Pulmonary artery endothelial cell (primary cell): ENCODE results near the gene FAM216B. TPM values are rescaled to one million over a fixed set of nuclear protein-coding genes. Genes with fewer than 3 reads are reported as not detected.
"Not testable (repeated sequence)": the region's sequence is repeated elsewhere in the genome, so short reads cannot be mapped to it uniquely, and the experiment has no call there.

ENCODE experiments used
- DNase-seq: peaks from one replicate; pipeline ENCODE4 v3.0.0-alpha.2; 2011; ENCODE audit warnings: low read depth, low spot score
- total RNA-seq: library from RNA; depleted of rRNA; stranded (reverse); fragments of >200 nt; gene quantifications from 2 replicates; pipeline ENCODE4 v1.2.3, GENCODE V29; 2014

The FAM216B gene
- total RNA-seq, 1 donor from 2014 or later: not detected

- no peak for DNase-seq
Observed at GRCh38 chr13:42780044-42780443, 1.3 kb upstream of the FAM216B start.

DNA sequence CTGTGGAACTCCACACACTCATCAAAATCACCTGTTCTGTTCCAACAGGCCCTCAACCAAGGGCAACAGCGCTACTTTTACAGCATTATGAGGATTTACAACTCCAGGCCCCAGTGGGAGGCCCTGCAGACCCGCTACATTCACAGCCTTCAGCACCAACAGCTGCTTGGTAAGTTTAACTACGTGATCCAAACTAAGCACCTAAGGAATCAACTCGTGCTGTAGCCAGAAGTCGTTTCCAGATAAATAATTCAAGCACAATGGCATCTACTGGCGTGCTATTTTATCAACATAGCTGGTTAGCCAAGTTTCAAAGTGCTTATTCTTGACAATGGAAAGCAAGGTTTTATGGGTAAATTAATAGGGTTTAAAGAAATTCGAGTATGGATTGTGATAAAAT, 5.3 kb downstream of the FAM216B start:
- no peak for DNase-seq

- no peak for DNase-seq
Observed at GRCh38 chr13:42788601-42789000, 7.2 kb downstream of the FAM216B start.

GRCh38 chr13:42792154-42792553, 10.8 kb downstream of the FAM216B start:
- no peak for DNase-seq

DNA sequence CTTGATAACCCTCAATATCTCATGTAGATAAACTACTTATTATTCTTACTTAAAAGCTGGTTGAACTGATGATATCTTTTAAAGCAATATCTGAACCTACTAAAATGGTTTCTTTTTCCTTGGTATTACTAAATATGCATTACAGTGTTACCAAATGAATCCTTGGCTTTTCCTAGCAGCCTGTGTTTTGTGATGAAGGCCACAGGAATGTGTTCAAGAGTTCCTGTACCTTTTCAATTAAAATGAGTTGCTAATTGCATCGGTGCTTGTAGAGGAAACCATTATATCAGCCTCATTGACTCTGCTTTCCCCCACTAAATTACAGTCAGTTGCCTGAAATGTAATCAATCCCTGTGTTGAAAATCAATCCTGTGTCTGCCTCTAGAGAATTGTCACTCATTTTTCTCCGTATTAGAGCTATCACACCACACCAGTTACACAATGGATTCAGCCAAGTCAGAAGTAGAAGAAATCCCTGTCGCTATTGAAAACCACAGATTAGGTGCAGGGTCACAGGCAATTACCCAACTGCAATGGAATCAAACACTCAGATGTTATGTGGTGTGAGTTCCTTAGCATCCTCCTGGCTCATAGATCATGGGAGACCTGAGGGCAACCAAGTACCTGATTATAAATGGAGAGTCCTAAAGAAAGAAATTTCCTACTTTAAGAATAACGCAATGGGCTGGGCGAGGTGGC, 13.3 kb downstream of the FAM216B start:
- DNase-seq: no peak

GRCh38 chr13:42795666-42796065, 14.3 kb downstream of the FAM216B start:
- DNase-seq: no peak

GRCh38 chr13:42796747-42797356, 15.5 kb downstream of the FAM216B start:
- no peak for DNase-seq

DNA sequence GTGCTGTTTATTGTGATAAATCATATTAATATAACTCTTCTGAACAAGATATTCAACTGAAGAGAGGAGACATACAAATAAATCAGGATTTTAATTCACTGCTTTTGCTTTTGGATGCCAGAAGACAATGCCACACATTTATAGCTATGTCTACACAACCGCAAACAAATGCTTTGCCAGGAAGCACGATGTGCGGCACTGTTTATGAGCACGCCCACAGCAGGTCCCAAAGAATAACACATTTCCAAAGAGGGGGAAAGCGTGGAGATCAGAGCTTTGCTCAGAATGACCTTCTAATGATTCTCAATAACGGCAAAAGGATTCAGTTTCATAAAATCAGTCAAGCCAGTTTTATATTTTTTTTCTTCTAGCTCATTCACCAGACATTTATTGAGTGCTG, 16.7 kb downstream of the FAM216B start:
- DNase-seq: no peak

DNA sequence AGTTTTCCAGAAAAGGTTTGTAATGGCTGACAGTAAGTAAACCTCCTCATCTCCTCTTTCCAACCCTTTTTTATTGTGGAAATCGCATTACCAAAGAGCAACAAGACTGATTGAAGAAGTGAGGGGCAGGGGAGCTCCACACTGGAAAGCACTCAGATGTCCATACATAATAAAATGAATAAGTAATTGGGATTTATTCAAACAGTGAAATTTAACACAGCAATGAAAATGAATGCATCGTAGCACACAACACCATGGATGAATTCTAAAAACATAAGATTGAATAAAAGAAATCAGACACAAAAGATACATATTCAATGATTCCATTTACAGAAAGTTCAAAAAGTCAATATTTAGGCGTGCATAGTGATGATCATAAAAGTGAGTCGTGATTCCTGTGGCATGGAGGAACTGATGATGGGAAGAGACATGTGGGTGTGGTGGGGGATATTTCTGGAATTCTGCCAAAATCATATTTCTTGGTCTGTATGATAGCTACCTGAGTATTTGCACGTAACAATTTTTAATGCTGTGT, 18.8 kb downstream of the FAM216B start:
- DNase-seq: no peak

- no peak for DNase-seq
Observed at GRCh38 chr13:42803563-42804204, 22.3 kb downstream of the FAM216B start.

DNA sequence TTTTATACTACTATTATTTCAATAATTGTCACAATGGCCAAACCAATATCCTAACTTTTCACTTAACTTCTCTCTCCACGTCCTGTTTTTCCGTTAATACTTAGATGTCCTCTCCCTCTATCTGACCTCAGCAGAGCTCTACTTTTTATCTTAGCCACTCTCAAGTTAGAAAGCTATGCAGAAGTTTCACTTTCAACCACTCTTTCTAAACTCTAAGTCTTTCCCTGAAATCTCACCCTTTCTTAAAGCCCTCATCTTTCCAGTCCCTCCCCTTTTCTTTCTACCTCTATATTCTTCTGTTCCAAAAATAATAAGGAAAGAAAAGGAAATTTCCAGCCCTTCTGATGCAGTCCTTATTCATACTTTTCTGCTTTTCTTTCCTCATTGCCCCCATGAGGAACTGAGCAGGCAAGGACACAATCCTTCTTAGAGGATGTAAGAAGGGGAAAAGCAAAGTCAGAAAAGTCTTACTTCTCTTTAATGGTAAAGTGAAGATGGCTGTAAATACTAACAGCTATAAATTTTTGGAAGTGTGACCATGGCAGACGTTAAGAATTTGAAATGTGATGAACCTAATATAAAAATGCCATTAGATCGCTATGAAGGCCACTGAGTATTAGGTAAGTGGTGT, 23.0 kb downstream of the FAM216B start:
- DNase-seq: no peak

DNA sequence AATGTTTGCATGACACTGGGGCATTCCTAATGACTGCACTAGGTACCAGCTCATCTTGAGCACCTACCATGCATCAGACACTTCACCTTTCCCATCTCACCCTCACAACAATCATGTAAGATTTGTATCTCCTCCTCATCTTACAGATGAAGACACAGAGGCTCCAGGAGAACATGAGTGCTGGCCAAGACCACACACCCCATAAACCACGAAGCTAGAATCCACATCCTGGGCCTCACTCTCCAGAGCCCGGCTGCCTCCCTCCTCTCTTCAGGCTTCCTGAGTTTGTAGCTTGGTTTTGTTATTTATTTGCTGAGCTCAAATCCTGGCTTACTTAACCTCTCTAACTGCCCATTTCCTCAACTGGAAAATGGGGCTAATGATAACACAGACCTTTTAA, 25.9 kb downstream of the FAM216B start:
- no peak for DNase-seq

GRCh38 chr13:42807866-42808265, 26.5 kb downstream of the FAM216B start:
- DNase-seq: no peak

DNA sequence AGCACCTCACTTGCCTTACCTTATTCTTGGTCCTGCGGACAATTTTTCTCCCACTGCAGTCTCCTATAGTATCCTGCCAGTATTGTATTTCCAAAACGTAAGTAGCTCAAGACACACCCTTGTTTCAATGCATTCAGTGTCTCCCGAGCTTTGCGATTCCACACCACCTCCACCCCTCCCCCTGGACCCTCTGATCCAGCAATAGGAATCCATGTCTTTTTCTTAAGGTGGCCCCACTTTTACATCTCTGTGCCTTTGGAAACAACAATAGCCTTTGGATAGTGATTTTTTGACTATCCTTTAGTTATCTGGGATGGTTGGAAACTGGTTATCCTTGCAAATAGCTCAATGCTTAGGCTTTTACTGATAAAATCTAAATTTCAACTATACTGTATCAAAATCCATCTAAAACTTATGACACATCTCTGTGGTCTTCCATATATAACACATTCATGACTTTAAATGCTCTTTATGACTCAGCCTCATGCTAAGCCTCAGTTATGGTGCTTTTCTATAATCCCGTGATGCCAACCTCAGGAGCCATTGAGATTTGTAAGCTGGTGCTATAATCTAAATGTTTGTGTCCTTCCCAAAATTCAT, 27.1 kb downstream of the FAM216B start:
- no peak for DNase-seq

- no peak for DNase-seq
Observed at GRCh38 chr13:42812316-42812715, 30.9 kb downstream of the FAM216B start.

GRCh38 chr13:42814868-42815267, 33.5 kb downstream of the FAM216B start:
- no peak for DNase-seq

DNA sequence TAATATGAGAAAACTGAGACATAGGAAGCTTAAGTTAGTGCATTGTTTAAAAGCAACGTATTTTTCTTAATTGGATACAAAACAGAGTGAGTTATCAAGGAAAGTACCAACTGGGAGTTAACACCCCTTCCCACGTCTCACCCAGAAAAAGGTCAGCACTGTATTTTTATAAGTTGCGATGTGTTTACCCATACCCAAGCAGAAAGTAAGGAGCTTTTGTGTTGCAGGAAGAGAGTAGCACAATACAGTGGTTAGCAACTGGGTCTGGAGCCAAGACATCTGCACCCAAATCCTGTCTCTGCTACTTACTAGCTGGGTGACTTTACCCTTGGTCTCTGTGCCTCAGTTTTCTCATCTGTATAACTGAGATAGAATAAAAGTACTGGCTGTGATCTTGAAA, 34.3 kb downstream of the FAM216B start:
- no peak for DNase-seq

DNA sequence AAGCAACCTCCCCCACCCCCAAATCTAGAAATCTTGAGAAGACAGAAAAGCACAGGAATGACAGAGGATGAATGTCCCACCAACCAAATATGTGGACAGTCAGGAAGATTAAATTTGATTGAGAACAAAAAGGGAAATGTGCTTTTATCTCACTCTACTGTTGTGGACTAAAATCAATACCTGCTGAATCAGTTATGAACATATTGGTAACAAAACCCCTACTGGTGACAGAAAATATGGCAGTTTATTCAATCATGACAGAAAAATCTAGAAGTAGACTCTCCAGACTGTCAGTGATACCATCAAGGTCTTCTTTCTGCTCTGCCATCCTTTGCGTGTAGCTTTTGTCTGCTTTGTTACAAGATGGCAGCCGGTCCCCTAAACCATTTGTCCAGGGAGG, 35.2 kb downstream of the FAM216B start:
- DNase-seq: no peak

- DNase-seq: not testable (repeated sequence)
Observed at GRCh38 chr13:42819687-42820086, 38.3 kb downstream of the FAM216B start.

- DNase-seq: no peak
Observed at GRCh38 chr13:42820451-42820850, 39.1 kb downstream of the FAM216B start.

DNA sequence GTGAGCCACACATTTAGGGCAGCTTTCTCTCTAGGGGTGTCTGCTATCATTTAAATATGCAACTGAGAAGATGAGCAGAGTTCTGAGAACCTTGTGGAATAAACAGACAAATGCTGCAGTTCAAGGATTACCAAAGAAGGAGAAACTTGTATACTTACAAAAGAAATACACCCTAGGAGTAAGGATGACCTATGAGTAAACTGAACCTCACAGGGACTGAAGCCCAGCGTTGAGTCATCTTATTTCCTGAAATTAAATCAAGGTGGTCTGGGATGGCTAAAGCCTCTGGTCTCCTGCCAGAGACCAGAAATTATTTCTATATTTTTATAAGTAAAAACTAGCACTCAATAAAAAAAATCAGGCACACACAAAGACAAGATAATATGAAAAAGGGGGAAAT, 40.1 kb downstream of the FAM216B start:
- DNase-seq: no peak
